ENCODE data around the gene GART. TPM values are rescaled to one million over a fixed set of nuclear protein-coding genes. Genes with fewer than 3 reads are reported as not detected.
A peak's percentile ranks its signal among the peaks of the same experiment; 100 is the strongest.
"Not testable (repeated sequence)": the region's sequence is repeated elsewhere in the genome, so short reads cannot be mapped to it uniquely, and the experiment has no call there.

Gene GART
- polyA plus RNA-seq, 3 donors, result 64.6 to 83.2 (median 83.0) TPM

GRCh38 chr21:33478935-33479678, 62.8 kb downstream of the GART start:
- DNase-seq, result peak; percentile 40

GRCh38 chr21:33478182-33478581, 63.7 kb downstream of the GART start:
- no peak for DNase-seq

GRCh38 chr21:33477066-33477465, 64.9 kb downstream of the GART start:
- DNase-seq, result no peak

- no peak for DNase-seq
These were observed 68.6 kb downstream of the GART start for GRCh38 chr21:33473344-33473743.

- DNase-seq, result no peak
These were observed 71.2 kb downstream of the GART start for GRCh38 chr21:33470701-33471100.

- DNase-seq, result not testable (repeated sequence)
These were observed 72.7 kb downstream of the GART start for GRCh38 chr21:33469183-33469582.

- DNase-seq, result no peak
These were observed 80.2 kb downstream of the GART start for GRCh38 chr21:33461538-33462250.

GRCh38 chr21:33458861-33459260, 83.1 kb downstream of the GART start:
- DNase-seq, result no peak

GRCh38 chr21:33455686-33456446, 86.1 kb downstream of the GART start:
- no peak for DNase-seq

Other genes with a start within 250 kb of the GART start
- 10 to 100 TPM; 28.9 to 38.3 (median 36.5) TPM for gene IFNAR1, start 217.1 kb downstream of the GART start, polyA plus RNA-seq (ENCODE audit: insufficient read length in 3 of 3)
- gene IFNGR2, start 138.7 kb downstream of the GART start, polyA plus RNA-seq (ENCODE audit: insufficient read length in 3 of 3), result 10 to 100 TPM; 78.6 to 83.0 (median 81.3) TPM
- 10 to 100 TPM; 45.8 to 94.5 (median 53.6) TPM for gene TMEM50B, start 62.1 kb downstream of the GART start, polyA plus RNA-seq (ENCODE audit: insufficient read length in 3 of 3)
- 1 to 10 TPM; 4.6 to 7.2 (median 4.9) TPM for gene DNAJC28, start 50.4 kb downstream of the GART start, polyA plus RNA-seq (ENCODE audit: insufficient read length in 3 of 3)
- 100 to 1,000 TPM; 306 to 376 (median 359) TPM for gene SON, start 921 bp upstream of the GART start, polyA plus RNA-seq (ENCODE audit: insufficient read length in 3 of 3)
- 10 to 100 TPM; 32.0 to 41.4 (median 40.2) TPM for gene DONSON, start 46.6 kb upstream of the GART start, polyA plus RNA-seq (ENCODE audit: insufficient read length in 3 of 3)
- gene CRYZL1, start 99.6 kb upstream of the GART start, polyA plus RNA-seq (ENCODE audit: insufficient read length in 3 of 3), result 10 to 100 TPM; 56.3 to 73.7 (median 67.9) TPM
- gene ITSN1, start 100.4 kb upstream of the GART start, polyA plus RNA-seq (ENCODE audit: insufficient read length in 3 of 3), result 10 to 100 TPM; 41.7 to 57.8 (median 52.6) TPM

All from renal pelvis (tissue), 4 donors.